Epithelial cell of proximal tubule (primary cell): Measurements from ENCODE around the gene WDFY3. TPM values are rescaled to one million over a fixed set of nuclear protein-coding genes. Genes with fewer than 3 reads are reported as not detected.

ENCODE experiments used
- DNase-seq: peaks from one replicate; pipeline ENCODE4 v3.0.0-alpha.2; 2011; ENCODE audit warnings: low read depth
- H3K4me3 ChIP-seq: 2 replicates; pipeline ENCODE4 v1.5.1; 2011; ENCODE audit warnings: low read depth, mild to moderate bottlenecking, low read length
- CTCF ChIP-seq: conservative IDR thresholded peaks from 2 replicates; pipeline ENCODE4 v1.5.1; 2012; ENCODE audit warnings: low read depth, mild to moderate bottlenecking, low read length
- total RNA-seq: library from RNA; depleted of rRNA; stranded (reverse); fragments of >200 nt; gene quantifications from 2 replicates; pipeline ENCODE4 v1.2.3, GENCODE V29; 2015

WDFY3 gene
- total RNA-seq, 1 donor from 2014 or later: 35.1 TPM

DNA sequence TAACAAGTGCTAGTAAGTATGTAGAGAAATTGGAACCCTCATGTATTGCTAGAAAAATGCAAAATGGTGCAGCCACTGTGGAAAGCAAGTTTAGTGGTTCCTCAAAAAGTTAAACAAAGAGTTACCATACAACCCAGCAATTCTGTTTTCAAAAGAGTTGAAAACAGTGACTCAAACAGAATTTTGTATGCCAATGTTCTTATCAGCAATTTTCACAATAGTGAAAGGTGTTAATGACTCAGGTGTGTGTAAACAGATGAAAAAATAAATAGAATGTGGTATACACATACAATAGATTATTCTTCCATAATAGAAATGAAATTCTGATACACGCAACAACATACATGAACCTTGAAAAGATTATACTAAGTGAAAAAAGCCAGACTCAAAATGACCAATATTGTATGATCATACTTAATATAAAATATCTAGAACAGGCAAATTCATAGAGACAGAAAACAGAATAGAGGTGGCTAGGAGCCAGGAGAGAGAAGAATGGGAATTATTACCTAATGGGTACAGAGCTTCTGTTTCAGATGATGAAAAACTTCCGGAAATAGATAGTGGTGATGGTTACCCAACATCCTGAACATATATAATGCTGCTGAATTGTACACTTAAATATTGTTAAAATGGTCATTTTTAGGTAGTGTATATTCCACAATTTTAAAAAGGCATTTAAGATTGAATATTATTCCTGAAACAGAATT lies 51.6 kb downstream of the WDFY3 start:
- TF ChIP-seq CTCF: no peak
- no peak overlapping the region for H3K4me3 ChIP-seq
- no peak for DNase-seq

- DNase-seq: no peak
- H3K4me3 ChIP-seq: no peak overlapping the region
- no peak for TF ChIP-seq CTCF
These were observed 53.3 kb downstream of the WDFY3 start for GRCh38 chr4:84913176-84913575.

GRCh38 chr4:84912741-84913140 lies 53.7 kb downstream of the WDFY3 start:
- no peak overlapping the region for H3K4me3 ChIP-seq
- no peak for TF ChIP-seq CTCF
- DNase-seq: no peak

- DNase-seq: no peak
- no peak overlapping the region for H3K4me3 ChIP-seq
- no peak for TF ChIP-seq CTCF
These were observed 57.6 kb downstream of the WDFY3 start for GRCh38 chr4:84908876-84909275.

DNA sequence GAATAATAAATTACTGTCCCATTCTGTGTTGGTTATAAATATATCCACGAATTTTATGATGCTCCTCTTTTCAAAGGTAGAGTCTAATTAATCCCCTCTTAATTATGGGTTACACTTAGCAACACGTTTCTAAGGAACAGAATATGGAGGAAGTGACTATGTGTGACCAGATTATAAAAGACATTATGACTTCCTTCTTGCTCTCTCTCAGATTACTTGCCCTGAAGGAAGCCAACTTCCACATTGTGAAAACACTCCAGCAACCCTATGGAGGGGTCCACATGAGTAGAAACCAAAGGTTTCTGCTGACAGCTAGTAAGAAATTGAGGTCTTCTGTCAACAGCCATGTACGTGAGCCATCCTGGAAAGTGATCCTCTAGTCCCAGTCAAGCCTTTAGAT lies 59.3 kb downstream of the WDFY3 start:
- DNase-seq: no peak
- no peak overlapping the region for H3K4me3 ChIP-seq
- TF ChIP-seq CTCF: no peak

- TF ChIP-seq CTCF: no peak
- no peak overlapping the region for H3K4me3 ChIP-seq
- DNase-seq: no peak
These were observed 60.8 kb downstream of the WDFY3 start for GRCh38 chr4:84905646-84906045.

DNA sequence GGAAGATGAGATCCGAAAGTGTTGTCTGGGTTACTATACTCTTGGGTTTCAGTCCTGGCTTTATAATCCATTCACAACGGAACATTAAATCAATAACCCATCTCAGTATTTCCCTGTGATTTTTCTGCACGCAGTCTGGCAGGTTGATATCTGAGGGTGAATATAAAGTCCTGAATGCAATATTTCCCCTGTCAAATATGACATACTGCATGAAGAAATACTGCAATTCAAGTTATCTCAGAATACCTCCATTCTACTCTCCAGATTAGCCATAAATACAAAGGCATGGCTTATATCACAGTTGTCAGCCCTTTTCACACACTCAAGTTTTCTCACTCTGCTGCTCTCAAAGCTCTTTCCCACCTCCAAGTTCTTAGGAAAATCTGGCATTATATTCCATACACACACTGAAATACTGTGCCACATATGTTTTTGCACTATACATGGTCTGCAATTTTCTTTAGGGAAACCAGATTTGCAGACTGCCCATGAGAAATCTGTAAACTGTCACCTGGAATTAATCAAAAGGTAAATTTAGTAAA lies 64.7 kb downstream of the WDFY3 start:
- TF ChIP-seq CTCF: no peak
- H3K4me3 ChIP-seq: no peak overlapping the region
- DNase-seq: no peak
